Chondrocyte (in vitro differentiated cells): ENCODE results near the gene CHD8. TPM values are rescaled to one million over a fixed set of nuclear protein-coding genes. Genes with fewer than 3 reads are reported as not detected.

Experiments
- DNase-seq: peaks from one replicate; pipeline ENCODE4 v3.0.0; 2021; ENCODE audit warnings: mixed read lengths, low spot score
- H3K27ac Mint-ChIP-seq: one replicate; pipeline ENCODE4 v1.8.0; 2021; ENCODE audit warnings: mild to moderate bottlenecking, moderate library complexity, mixed read lengths; ENCODE audit not compliant: unreplicated experiment
- H3K27me3 Mint-ChIP-seq: 2 replicates; pipeline ENCODE4 v1.8.0; 2021; ENCODE audit warnings: low read depth, mixed read lengths
- H3K36me3 Mint-ChIP-seq: 2 replicates; pipeline ENCODE4 v1.8.0; 2021; ENCODE audit warnings: low read depth, mixed read lengths
- H3K4me1 Mint-ChIP-seq: 2 replicates; pipeline ENCODE4 v1.8.0; 2021; ENCODE audit warnings: low read depth, mild to moderate bottlenecking, mixed read lengths
- H3K4me3 Mint-ChIP-seq: one replicate; pipeline ENCODE4 v1.8.0; 2021; ENCODE audit warnings: mild to moderate bottlenecking, moderate library complexity, mixed read lengths; ENCODE audit not compliant: unreplicated experiment
- H3K9me3 Mint-ChIP-seq: 2 replicates; pipeline ENCODE4 v1.8.0; 2021; ENCODE audit warnings: low read depth, mixed read lengths
- total RNA-seq: library from RNA; stranded (reverse); gene quantifications from 3 replicates; pipeline ENCODE4 v1.2.1, GENCODE V29; 2021
- TF ChIP-seq, protein P1 (sequence below): fragments of 200-600 bp; sonication (generic); IDR thresholded peaks from 2 replicates; pipeline ENCODE4 v1.5.0; 2021; ENCODE audit warnings: antibody characterized with exemption, mild to moderate bottlenecking, moderate library complexity

The CHD8 gene
- total RNA-seq, 1 donor from 2014 or later = 69.7 TPM

DNA sequence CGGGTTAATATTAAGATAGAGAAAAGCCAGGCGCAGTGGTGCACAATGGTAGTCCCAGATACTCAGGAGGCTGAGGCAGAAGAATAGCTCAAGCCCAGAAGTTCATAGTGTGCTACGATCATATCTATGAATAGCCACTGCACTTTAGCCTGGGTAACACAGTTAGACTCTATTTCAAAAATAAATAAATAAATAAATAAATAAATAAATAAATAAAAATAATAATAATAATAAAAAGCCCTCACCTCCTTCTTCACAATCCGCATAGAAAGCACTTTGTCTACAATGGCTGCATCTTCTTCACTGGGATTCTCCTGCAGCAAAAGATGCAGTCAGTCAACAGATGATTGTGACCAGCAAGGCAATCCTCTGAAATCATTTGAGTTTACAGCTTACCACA, 40.6 kb downstream of the CHD8 start:
- H3K27ac Mint-ChIP-seq = no peak overlapping the region
- H3K36me3 Mint-ChIP-seq = peaks cover 37% of the 10 kb centered on the region
- H3K4me1 Mint-ChIP-seq = no peaks in the 10 kb centered on the region
- no peak for DNase-seq
- TF ChIP-seq, protein P1, sequence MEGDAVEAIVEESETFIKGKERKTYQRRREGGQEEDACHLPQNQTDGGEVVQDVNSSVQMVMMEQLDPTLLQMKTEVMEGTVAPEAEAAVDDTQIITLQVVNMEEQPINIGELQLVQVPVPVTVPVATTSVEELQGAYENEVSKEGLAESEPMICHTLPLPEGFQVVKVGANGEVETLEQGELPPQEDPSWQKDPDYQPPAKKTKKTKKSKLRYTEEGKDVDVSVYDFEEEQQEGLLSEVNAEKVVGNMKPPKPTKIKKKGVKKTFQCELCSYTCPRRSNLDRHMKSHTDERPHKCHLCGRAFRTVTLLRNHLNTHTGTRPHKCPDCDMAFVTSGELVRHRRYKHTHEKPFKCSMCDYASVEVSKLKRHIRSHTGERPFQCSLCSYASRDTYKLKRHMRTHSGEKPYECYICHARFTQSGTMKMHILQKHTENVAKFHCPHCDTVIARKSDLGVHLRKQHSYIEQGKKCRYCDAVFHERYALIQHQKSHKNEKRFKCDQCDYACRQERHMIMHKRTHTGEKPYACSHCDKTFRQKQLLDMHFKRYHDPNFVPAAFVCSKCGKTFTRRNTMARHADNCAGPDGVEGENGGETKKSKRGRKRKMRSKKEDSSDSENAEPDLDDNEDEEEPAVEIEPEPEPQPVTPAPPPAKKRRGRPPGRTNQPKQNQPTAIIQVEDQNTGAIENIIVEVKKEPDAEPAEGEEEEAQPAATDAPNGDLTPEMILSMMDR = no peak
- no peaks in the 10 kb centered on the region for H3K9me3 Mint-ChIP-seq
- H3K4me3 Mint-ChIP-seq = no peak overlapping the region
- no peaks in the 10 kb centered on the region for H3K27me3 Mint-ChIP-seq

DNA sequence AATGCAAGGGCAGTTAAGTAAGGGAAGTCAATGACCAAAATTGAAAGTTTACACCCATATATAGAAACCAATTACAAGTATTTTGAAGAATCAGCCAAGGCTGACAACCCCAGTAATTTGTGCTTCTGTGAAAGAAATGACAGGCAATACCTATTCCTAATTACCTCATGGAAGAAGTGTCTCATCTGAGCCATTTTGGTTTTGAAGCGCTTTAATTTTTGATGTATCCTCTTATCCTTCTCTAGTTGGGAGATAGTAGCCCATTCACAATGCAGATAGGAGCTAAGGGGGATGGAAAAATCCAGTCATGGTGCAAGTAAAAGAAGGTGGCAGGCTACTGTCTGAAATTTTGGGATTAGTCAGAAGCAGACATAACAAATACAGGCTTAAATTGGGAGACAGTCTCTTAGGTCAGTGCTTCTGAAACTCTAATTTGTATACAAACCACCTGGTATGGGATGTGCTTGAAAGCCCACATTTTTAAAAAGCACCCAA, 41.7 kb downstream of the CHD8 start:
- H3K4me3 Mint-ChIP-seq = no peak overlapping the region
- TF ChIP-seq, protein P1 = no peak
- H3K4me1 Mint-ChIP-seq = peaks cover under 1% of the 10 kb centered on the region
- H3K9me3 Mint-ChIP-seq = no peaks in the 10 kb centered on the region
- no peaks in the 10 kb centered on the region for H3K27me3 Mint-ChIP-seq
- peaks cover 40% of the 10 kb centered on the region for H3K36me3 Mint-ChIP-seq
- no peak for DNase-seq
- no peak overlapping the region for H3K27ac Mint-ChIP-seq

DNA sequence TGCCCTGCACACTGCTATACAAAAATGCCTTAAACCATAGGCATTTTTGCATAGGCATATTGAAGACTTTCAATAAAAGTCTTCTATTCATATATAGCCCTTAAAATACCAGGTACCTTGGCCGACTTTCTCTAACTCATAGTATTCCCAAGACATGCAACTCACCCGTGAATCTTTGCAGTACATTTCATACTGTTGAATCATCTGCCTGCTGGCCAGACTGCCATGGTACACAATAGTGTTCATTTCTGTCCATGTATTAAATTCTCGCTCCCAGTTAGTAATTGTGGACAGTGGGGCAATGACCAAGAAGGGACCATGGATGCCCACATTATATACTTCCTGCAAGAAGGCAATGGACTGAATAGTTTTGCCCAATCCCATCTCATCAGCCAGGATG, 47.8 kb downstream of the CHD8 start:
- H3K4me1 Mint-ChIP-seq = peaks cover 15% of the 10 kb centered on the region
- TF ChIP-seq, protein P1 = no peak
- H3K27me3 Mint-ChIP-seq = no peaks in the 10 kb centered on the region
- H3K4me3 Mint-ChIP-seq = no peak overlapping the region
- peaks cover 56% of the 10 kb centered on the region for H3K36me3 Mint-ChIP-seq
- no peaks in the 10 kb centered on the region for H3K9me3 Mint-ChIP-seq
- H3K27ac Mint-ChIP-seq = peak overlapping the region; percentile 93
- no peak for DNase-seq

DNA sequence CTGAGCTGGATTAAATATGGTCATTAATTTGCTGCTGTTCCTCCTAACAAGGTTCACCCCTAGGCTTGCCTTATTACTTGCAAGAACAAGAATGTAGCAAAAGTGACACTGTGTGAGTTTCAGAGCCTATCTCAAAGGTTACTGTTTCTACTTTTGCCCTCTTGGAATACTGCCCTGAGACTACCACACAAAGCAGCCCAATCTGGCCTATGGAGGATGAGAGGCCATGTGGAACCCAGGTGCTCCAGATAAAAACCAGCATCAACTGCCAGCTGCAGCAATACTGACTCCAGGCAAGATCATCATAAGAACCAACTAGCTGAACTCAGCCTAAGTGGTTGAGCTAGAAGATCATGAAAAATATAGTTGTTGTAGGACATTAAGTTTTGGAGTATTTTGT, 49.7 kb downstream of the CHD8 start:
- Mint-ChIP-seq H3K27ac (no peak overlapping the region), H3K36me3 (peaks cover 57% of the 10 kb centered on the region)
- no peak for DNase-seq

DNA sequence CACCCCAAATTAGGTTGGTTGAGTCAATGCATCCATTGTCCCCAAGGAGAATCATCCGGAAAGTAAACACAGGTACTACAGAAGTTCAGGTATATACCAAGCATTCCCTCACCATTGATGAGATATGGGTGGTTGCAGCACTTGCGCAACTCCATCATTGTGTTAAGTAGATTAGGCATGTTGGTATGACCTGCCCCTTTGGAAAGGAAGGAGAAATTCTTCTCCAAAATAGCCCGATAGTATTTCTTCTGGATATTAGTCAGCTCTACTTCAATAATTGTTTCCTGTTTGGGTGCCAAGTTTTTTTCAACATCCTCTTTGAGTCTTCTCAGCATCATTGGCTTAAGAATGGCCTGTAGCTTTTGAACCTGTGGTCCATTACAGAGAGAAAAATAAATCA, 50.8 kb downstream of the CHD8 start:
- TF ChIP-seq, protein P1 = no peak
- H3K36me3 Mint-ChIP-seq = peaks cover 57% of the 10 kb centered on the region
- no peaks in the 10 kb centered on the region for H3K27me3 Mint-ChIP-seq
- H3K27ac Mint-ChIP-seq = no peak overlapping the region
- peaks cover 15% of the 10 kb centered on the region for H3K4me1 Mint-ChIP-seq
- H3K4me3 Mint-ChIP-seq = no peak overlapping the region
- DNase-seq = no peak
- no peaks in the 10 kb centered on the region for H3K9me3 Mint-ChIP-seq

More for the DNA sequence above, 49.7 kb downstream of the CHD8 start:
- peaks cover 15% of the 10 kb centered on the region for H3K4me1 Mint-ChIP-seq
- no peaks in the 10 kb centered on the region for H3K9me3 Mint-ChIP-seq
- no peak overlapping the region for H3K4me3 Mint-ChIP-seq
- no peaks in the 10 kb centered on the region for H3K27me3 Mint-ChIP-seq
- TF ChIP-seq, protein P1 = no peak
